Vagina (tissue), 2 donors: ENCODE data around the gene AP5M1.

Experiments
- POLR2AphosphoS5 ChIP-seq, 2 donors: sonication (generic); formaldehyde crosslinking; IDR thresholded peaks; one replicate each; pipeline ENCODE4 v1.9.0; 2017; ENCODE audit warnings: antibody characterized with exemption in 2 of 2, mild to moderate bottlenecking in 2 of 2, low read depth in 1 of 2; ENCODE audit not compliant: insufficient read depth in 1 of 2
- TF ChIP-seq, protein P1 (sequence below), 3 experiments: fragments of 450-650 bp in 2 of 3; fragments of 200-600 bp in 1 of 3; sonication (generic) in 1 of 3; IDR thresholded peaks; one replicate each; pipeline ENCODE4 v1.5.1; 2017 to 2019; ENCODE audit warnings: antibody characterized with exemption in 3 of 3, mild to moderate bottlenecking in 2 of 3, moderate library complexity in 2 of 3

DNA sequence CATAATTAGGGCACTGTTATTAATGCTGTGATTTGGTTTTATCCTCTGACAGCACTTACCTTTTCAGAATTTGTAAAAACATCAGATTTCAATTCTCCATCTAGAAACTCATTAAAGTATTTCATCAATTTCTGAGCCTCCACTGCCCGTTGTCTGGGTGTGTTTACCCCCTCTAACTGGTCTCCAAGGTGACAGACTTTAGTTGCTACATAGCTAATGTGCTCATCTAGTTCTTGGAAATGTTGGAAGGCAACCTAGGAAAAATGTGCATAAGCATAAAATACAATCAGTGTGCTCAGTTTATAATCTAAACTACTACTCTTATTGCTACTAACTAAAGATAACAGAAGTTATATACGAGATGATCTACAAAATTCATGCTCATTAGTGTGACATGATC is 24.7 kb upstream of the AP5M1 start:
- TF ChIP-seq, protein P1, sequence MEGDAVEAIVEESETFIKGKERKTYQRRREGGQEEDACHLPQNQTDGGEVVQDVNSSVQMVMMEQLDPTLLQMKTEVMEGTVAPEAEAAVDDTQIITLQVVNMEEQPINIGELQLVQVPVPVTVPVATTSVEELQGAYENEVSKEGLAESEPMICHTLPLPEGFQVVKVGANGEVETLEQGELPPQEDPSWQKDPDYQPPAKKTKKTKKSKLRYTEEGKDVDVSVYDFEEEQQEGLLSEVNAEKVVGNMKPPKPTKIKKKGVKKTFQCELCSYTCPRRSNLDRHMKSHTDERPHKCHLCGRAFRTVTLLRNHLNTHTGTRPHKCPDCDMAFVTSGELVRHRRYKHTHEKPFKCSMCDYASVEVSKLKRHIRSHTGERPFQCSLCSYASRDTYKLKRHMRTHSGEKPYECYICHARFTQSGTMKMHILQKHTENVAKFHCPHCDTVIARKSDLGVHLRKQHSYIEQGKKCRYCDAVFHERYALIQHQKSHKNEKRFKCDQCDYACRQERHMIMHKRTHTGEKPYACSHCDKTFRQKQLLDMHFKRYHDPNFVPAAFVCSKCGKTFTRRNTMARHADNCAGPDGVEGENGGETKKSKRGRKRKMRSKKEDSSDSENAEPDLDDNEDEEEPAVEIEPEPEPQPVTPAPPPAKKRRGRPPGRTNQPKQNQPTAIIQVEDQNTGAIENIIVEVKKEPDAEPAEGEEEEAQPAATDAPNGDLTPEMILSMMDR (IDR thresholded peaks at IDR 0.05), result no peak
- TF ChIP-seq POLR2AphosphoS5 (IDR thresholded peaks at IDR 0.05; ENCODE audit: insufficient read depth in 1 of 2, low read depth in 1 of 2), result no peak
